Testis (tissue), 2 donors: ENCODE measurements around the gene DCP1B.

Source experiments
- POLR2A ChIP-seq: fragments of 450-650 bp; IDR thresholded peaks from one replicate; pipeline ENCODE4 v1.6.1; 2017; ENCODE audit warnings: antibody characterized with exemption, mild to moderate bottlenecking, moderate library complexity
- TF ChIP-seq, protein P1 (sequence below), 3 experiments: fragments of 450-650 bp in 2 of 3; fragments of 200-600 bp in 1 of 3; sonication (generic) in 1 of 3; IDR thresholded peaks; one replicate each; pipeline ENCODE4 v1.5.1; 2016 to 2019; ENCODE audit warnings: antibody characterized with exemption in 3 of 3, mild to moderate bottlenecking in 2 of 3, moderate library complexity in 1 of 3

GRCh38 chr12:1965916-1966315 lies 38.3 kb downstream of the DCP1B start:
- TF ChIP-seq POLR2A = no peak
- TF ChIP-seq, protein P1, sequence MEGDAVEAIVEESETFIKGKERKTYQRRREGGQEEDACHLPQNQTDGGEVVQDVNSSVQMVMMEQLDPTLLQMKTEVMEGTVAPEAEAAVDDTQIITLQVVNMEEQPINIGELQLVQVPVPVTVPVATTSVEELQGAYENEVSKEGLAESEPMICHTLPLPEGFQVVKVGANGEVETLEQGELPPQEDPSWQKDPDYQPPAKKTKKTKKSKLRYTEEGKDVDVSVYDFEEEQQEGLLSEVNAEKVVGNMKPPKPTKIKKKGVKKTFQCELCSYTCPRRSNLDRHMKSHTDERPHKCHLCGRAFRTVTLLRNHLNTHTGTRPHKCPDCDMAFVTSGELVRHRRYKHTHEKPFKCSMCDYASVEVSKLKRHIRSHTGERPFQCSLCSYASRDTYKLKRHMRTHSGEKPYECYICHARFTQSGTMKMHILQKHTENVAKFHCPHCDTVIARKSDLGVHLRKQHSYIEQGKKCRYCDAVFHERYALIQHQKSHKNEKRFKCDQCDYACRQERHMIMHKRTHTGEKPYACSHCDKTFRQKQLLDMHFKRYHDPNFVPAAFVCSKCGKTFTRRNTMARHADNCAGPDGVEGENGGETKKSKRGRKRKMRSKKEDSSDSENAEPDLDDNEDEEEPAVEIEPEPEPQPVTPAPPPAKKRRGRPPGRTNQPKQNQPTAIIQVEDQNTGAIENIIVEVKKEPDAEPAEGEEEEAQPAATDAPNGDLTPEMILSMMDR (IDR thresholded peaks at IDR 0.05) = no peak
